ENCODE measurements around the gene GALNT9. TPM values are rescaled to one million over a fixed set of nuclear protein-coding genes. Genes with fewer than 3 reads are reported as not detected.

GALNT9 gene
- total and polyA plus RNA-seq, 10 donors, result 0.20 to 2.4 (median 0.84) TPM

DNA sequence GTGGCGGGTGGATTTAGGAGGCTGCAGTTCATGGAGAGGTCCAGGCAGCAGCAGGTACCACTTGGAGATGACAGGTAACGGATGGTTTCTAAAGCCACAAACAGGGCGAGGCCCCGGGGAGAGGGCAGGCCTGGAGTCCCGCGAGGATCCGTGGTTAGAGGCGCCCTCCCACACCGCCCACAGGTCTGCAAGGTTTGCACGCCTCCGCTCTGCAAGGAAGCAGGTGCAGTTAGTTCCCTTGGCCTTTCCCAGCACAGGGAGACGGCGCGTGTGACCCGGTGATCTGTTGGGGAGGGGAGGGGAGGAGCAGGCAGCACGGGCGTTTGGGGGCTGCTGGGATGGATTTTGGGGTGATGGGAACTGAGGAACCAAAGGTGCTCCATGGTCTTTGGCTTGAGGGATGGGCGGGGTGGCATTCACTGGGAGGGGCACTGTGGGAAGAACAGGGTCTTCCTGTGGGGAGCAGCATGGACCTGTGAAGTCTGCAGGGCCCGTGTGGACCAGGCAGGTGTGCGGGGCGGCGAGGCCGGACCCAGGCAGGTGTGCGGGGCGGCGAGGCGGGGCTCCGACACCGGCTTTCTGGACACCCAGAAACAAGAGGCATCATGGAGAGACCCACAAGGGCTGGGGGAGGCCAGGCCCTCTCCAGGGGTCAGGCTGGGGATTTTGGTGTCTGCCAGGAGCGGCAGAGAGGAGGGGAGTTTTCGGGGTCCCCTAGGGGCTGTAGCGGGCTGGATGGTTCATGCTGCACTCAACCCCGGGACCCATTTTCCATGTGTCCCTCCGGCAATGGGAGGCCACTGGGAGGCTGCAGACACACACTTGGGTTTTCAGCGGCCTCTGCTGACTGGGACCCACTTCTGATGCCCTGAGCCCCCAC, 156.0 kb downstream of the GALNT9 start:
- WGBS, 5 donors, result 48 to 60% (median 53%) methylated on average over 31 to 35 of the region's 35 CpGs
- H3K27me3 ChIP-seq (replicated peaks in 1 of 7), result peaks cover 0 to 93% (median 53%) of the 10 kb centered on the region in 7 donors

DNA sequence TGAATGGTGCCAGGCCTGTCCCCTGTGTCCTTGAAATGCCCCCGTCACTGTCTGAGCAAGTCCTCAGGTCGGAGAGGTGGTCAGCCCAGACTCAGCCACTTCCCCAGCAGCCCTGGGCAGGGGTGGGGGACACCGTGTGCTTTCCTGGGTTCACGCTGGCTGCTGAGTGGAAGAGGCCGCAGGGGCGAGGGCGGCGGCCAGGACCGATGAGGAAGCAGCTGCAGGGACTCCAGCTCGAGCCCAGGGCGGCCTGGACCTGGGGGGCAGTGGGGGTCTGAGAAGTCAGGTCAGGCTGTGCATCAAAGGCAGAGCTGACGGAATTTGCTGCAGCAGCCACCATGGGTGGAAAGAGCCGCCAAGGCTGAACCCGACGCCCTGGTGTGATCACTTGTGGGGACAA, 156.8 kb downstream of the GALNT9 start:
- no peak for TF ChIP-seq POLR2A (IDR thresholded peaks at IDR 0.05)
- TF ChIP-seq, protein P1, sequence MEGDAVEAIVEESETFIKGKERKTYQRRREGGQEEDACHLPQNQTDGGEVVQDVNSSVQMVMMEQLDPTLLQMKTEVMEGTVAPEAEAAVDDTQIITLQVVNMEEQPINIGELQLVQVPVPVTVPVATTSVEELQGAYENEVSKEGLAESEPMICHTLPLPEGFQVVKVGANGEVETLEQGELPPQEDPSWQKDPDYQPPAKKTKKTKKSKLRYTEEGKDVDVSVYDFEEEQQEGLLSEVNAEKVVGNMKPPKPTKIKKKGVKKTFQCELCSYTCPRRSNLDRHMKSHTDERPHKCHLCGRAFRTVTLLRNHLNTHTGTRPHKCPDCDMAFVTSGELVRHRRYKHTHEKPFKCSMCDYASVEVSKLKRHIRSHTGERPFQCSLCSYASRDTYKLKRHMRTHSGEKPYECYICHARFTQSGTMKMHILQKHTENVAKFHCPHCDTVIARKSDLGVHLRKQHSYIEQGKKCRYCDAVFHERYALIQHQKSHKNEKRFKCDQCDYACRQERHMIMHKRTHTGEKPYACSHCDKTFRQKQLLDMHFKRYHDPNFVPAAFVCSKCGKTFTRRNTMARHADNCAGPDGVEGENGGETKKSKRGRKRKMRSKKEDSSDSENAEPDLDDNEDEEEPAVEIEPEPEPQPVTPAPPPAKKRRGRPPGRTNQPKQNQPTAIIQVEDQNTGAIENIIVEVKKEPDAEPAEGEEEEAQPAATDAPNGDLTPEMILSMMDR (IDR thresholded peaks at IDR 0.05 in 8 of 11, conservative IDR thresholded peaks at IDR 0.05 in 3 of 11), result no peak
- no peak for TF ChIP-seq POLR2AphosphoS5 (IDR thresholded peaks at IDR 0.05)
- Histone ChIP-seq H3K36me3 (no peaks in the 10 kb centered on the region), H3K4me1 (peaks cover 0 to 14% (median 0%) of the 10 kb centered on the region in 6 donors), H3K4me3 (no peak overlapping the region), H3K9me3 (no peaks in the 10 kb centered on the region), H3K27ac (no peak overlapping the region), H3K27me3 (replicated peaks in 1 of 7) (peaks cover 0 to 93% (median 57%) of the 10 kb centered on the region in 7 donors)
- WGBS, 5 donors, result 48 to 59% (median 50%) methylated on average over 13 to 15 of the region's 15 CpGs
- peak; percentile 67 for DNase-seq
- intact Hi-C loops (cut with DNase I; ENCODE audit: low total_unique reads), result no loop called here

More for the DNA sequence above, 156.0 kb downstream of the GALNT9 start:
- DNase-seq, result peak; percentile 45
- no peak for TF ChIP-seq POLR2A (IDR thresholded peaks at IDR 0.05)
- TF ChIP-seq, protein P1 (IDR thresholded peaks at IDR 0.05 in 8 of 11, conservative IDR thresholded peaks at IDR 0.05 in 3 of 11), result no peak
- no peak for TF ChIP-seq POLR2AphosphoS5 (IDR thresholded peaks at IDR 0.05)
- H3K27ac ChIP-seq, result no peak overlapping the region
- no peak overlapping the region for H3K4me3 ChIP-seq
- no peaks in the 10 kb centered on the region for H3K9me3 ChIP-seq
- intact Hi-C loops (cut with DNase I; ENCODE audit: low total_unique reads), result no loop called here
- no peaks in the 10 kb centered on the region for H3K36me3 ChIP-seq
- H3K4me1 ChIP-seq, result peaks cover 0 to 22% (median 4%) of the 10 kb centered on the region in 6 donors

DNA sequence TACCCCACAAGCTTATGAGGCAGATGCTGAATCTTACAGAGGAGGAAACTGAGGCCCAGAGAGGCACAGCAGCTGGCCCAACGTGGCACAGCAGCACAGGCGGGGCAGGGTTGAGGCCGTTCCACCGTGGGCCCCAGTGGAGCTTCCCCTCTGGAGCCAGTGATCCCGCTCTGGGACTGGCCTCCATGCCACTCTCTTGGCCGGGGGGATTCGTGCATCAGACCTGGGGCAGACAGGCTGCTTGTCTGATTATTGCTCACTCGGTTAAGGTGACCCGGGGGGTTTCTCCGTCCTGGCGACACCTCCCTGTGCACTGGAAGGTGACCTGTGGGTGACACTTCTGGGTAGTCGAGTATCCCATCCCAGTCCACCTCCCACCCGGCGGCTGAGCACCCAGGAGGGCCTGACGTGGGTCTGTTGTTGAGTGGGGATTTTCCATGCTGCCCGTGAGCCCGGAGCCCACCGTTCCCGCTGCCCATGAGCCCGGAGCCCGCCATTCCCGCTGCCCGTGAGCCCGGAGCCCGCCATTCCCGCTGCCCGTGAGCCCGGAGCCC, 157.3 kb downstream of the GALNT9 start:
- no peak for TF ChIP-seq POLR2A (IDR thresholded peaks at IDR 0.05)
- TF ChIP-seq, protein P1 (IDR thresholded peaks at IDR 0.05 in 8 of 11, conservative IDR thresholded peaks at IDR 0.05 in 3 of 11), result no peak
- TF ChIP-seq POLR2AphosphoS5 (IDR thresholded peaks at IDR 0.05), result no peak
- H3K27ac ChIP-seq, result no peak overlapping the region
- peak; percentile 65 for DNase-seq
- H3K4me1 ChIP-seq, result peaks cover 0 to 10% (median 0%) of the 10 kb centered on the region in 6 donors
- peaks cover 0 to 88% (median 56%) of the 10 kb centered on the region in 7 donors for H3K27me3 ChIP-seq (replicated peaks in 1 of 7)
- intact Hi-C loops (cut with DNase I; ENCODE audit: low total_unique reads), result no loop called here
- no peaks in the 10 kb centered on the region for H3K36me3 ChIP-seq
- 85 to 88% (median 86%) methylated on average over 14 to 28 of the region's 28 CpGs for WGBS, 5 donors
- no peaks in the 10 kb centered on the region for H3K9me3 ChIP-seq
- no peak overlapping the region for H3K4me3 ChIP-seq
